ENCODE measurements around the gene GPC5. TPM values are rescaled to one million over a fixed set of nuclear protein-coding genes. Genes with fewer than 3 reads are reported as not detected.

Gene GPC5
- total RNA-seq, 1 experiment from 2014 or later, result 0.15 TPM

DNA sequence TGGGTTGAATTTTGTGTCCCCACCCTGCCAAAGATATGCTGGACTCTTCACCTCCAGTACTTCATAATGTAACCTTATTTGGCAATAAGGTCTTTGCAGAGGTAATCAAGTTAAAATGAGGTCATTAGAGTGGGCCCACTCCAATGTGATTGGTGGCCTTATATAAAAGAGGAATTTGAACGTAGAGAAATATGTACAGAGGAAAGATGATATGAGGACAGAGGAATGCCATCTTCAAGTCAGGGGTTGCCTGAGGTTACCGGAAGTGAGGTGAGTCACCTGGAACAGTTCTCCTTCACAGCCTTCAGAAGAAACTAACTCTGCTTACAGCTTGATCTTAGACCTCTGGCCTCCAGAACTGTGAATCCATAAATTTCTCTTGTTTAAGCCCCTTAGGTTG lies 69.9 kb downstream of the GPC5 start:
- H3K36me3 Mint-ChIP-seq (ENCODE audit: insufficient read depth in 1 of 3, low read depth in 3 of 3), result no peaks in the 10 kb centered on the region
- DNase-seq, result no peak

More for the DNA sequence above, 69.9 kb downstream of the GPC5 start:
- no peak overlapping the region for H3K56ac ChIP-seq (ENCODE audit: insufficient read length, low read depth, low read length)
- no peak overlapping the region for H3T11ph ChIP-seq (ENCODE audit: low read length)
- Mint-ChIP-seq H3K9me3 (no peaks in the 10 kb centered on the region), H3K4me1 (no peaks in the 10 kb centered on the region; a peak in 1 of 4 replicates), H3K27me3 (ENCODE audit: low read depth) (no peaks in the 10 kb centered on the region; the same call in 1 of the 2 replicates), H3K4me3 (no peak overlapping the region), H3K27ac (no peak overlapping the region)
- H2BK15ac ChIP-seq (ENCODE audit: low read depth, low read length), result no peak overlapping the region
- H3K23ac ChIP-seq (ENCODE audit: insufficient read length, low read depth, low read length), result no peak overlapping the region
- H3K27me3 ChIP-seq (ENCODE audit: insufficient read depth, low read length), result no peaks in the 10 kb centered on the region
- no peak overlapping the region for H2BK20ac ChIP-seq (ENCODE audit: low read depth, low read length, poor library complexity, severe bottlenecking)
- no peak overlapping the region for H4K91ac ChIP-seq (ENCODE audit: insufficient read length, low read depth, low read length)
- no peak overlapping the region for H3K9ac ChIP-seq (ENCODE audit: extremely low read depth, insufficient read length, low read length)
- no peak overlapping the region for H3K4ac ChIP-seq (ENCODE audit: low read depth, low read length)
- H3K4me1 ChIP-seq (ENCODE audit: insufficient read depth, low read length), result no peaks in the 10 kb centered on the region
- no peaks in the 10 kb centered on the region for H3K79me1 ChIP-seq (ENCODE audit: insufficient read depth, low read depth, low read length, poor library complexity, severe bottlenecking)
- H3K23me2 ChIP-seq (ENCODE audit: insufficient read length, low read depth, low read length, poor library complexity, severe bottlenecking), result no peaks in the 10 kb centered on the region
- H2AK5ac ChIP-seq (ENCODE audit: insufficient read length, low read length), result no peak overlapping the region
- H2BK120ac ChIP-seq (ENCODE audit: low read depth, low read length, poor library complexity, severe bottlenecking), result no peak overlapping the region
- no peak overlapping the region for H3K14ac ChIP-seq (ENCODE audit: insufficient read depth, low read length)
- no peaks in the 10 kb centered on the region for H4K20me1 ChIP-seq (ENCODE audit: control insufficient read depth, insufficient read depth, insufficient read length)
- H2BK5ac ChIP-seq (ENCODE audit: insufficient read length, low read length), result no peak overlapping the region
- H4K5ac ChIP-seq (ENCODE audit: insufficient read length, low read depth, low read length), result no peak overlapping the region
- H2AFZ ChIP-seq (ENCODE audit: low read length), result no peak overlapping the region
- no peak overlapping the region for H2BK12ac ChIP-seq (ENCODE audit: insufficient read length, low read depth, low read length)
- H4K8ac ChIP-seq (replicated peaks; ENCODE audit: insufficient read length, low read depth, low read length), result no peak overlapping the region
- H3K79me2 ChIP-seq (ENCODE audit: insufficient read depth, low read length), result no peaks in the 10 kb centered on the region
- no peak overlapping the region for H3K4me2 ChIP-seq (ENCODE audit: insufficient read depth, insufficient read length, low read length)
- TF ChIP-seq, protein P1, sequence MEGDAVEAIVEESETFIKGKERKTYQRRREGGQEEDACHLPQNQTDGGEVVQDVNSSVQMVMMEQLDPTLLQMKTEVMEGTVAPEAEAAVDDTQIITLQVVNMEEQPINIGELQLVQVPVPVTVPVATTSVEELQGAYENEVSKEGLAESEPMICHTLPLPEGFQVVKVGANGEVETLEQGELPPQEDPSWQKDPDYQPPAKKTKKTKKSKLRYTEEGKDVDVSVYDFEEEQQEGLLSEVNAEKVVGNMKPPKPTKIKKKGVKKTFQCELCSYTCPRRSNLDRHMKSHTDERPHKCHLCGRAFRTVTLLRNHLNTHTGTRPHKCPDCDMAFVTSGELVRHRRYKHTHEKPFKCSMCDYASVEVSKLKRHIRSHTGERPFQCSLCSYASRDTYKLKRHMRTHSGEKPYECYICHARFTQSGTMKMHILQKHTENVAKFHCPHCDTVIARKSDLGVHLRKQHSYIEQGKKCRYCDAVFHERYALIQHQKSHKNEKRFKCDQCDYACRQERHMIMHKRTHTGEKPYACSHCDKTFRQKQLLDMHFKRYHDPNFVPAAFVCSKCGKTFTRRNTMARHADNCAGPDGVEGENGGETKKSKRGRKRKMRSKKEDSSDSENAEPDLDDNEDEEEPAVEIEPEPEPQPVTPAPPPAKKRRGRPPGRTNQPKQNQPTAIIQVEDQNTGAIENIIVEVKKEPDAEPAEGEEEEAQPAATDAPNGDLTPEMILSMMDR (conservative IDR thresholded peaks at IDR 0.05), result no peak
- no peaks in the 10 kb centered on the region for H3K9me3 ChIP-seq (ENCODE audit: control insufficient read depth, low read depth, low read length)
- no CpG with 5 or more reads among the region's 2 CpGs for WGBS (ENCODE audit: extremely low coverage, insufficient read length, low lambda C conversion rate)
- no peak overlapping the region for H3K27ac ChIP-seq (ENCODE audit: insufficient read length, low read depth, low read length)
- H3K18ac ChIP-seq (ENCODE audit: insufficient read length, low read depth, low read length), result no peak overlapping the region

All from H9 (cell line).